ENCODE data around the gene TMTC3.
A peak's percentile ranks its signal among the peaks of the same experiment; 100 is the strongest.

TMTC3 gene

GRCh38 chr12:88225776-88226175 is 83.7 kb downstream of the TMTC3 start:
- no peak for DNase-seq (ENCODE audit: low read depth in 2 of 2)

- DNase-seq (ENCODE audit: low read depth in 2 of 2), result no peak
These were observed 85.2 kb downstream of the TMTC3 start for GRCh38 chr12:88227263-88227662.

- no peak for DNase-seq (ENCODE audit: low read depth in 2 of 2)
These were observed 85.8 kb downstream of the TMTC3 start for GRCh38 chr12:88227871-88228270.

GRCh38 chr12:88228720-88229119 is 86.6 kb downstream of the TMTC3 start:
- no peak for DNase-seq (ENCODE audit: low read depth in 2 of 2)

GRCh38 chr12:88230271-88230670 is 88.2 kb downstream of the TMTC3 start:
- no peak for DNase-seq (ENCODE audit: low read depth in 2 of 2)

- DNase-seq (ENCODE audit: low read depth in 2 of 2), result no peak
These were observed 93.2 kb downstream of the TMTC3 start for GRCh38 chr12:88235183-88235833.

- no peak for DNase-seq (ENCODE audit: low read depth in 2 of 2)
These were observed 95.8 kb downstream of the TMTC3 start for GRCh38 chr12:88237954-88238353.

- no peak for DNase-seq (ENCODE audit: low read depth in 2 of 2)
These were observed 96.3 kb downstream of the TMTC3 start for GRCh38 chr12:88238406-88238805.

GRCh38 chr12:88241862-88242570 is 99.9 kb downstream of the TMTC3 start:
- peak; percentile 93 to 95 for DNase-seq (ENCODE audit: low read depth in 2 of 2)

GRCh38 chr12:88242571-88242925 is 100.4 kb downstream of the TMTC3 start:
- no peak for DNase-seq (ENCODE audit: low read depth in 2 of 2)

- no peak for DNase-seq (ENCODE audit: low read depth in 2 of 2)
These were observed 100.8 kb downstream of the TMTC3 start for GRCh38 chr12:88242939-88243338.

- no peak for DNase-seq (ENCODE audit: low read depth in 2 of 2)
These were observed 101.9 kb downstream of the TMTC3 start for GRCh38 chr12:88243982-88244381.

- DNase-seq (ENCODE audit: low read depth in 2 of 2), result peak in 1 of 2 experiments; percentile 69
These were observed 103.8 kb downstream of the TMTC3 start for GRCh38 chr12:88245905-88246304.

- DNase-seq (ENCODE audit: low read depth in 2 of 2), result peak; percentile 91 to 92
These were observed 105.1 kb downstream of the TMTC3 start for GRCh38 chr12:88247241-88247643.

GRCh38 chr12:88248606-88249005 is 106.5 kb downstream of the TMTC3 start:
- no peak for DNase-seq (ENCODE audit: low read depth in 2 of 2)
